Measurements from ENCODE around the gene BMP6. TPM values are rescaled to one million over a fixed set of nuclear protein-coding genes. Genes with fewer than 3 reads are reported as not detected.
A peak's percentile ranks its signal among the peaks of the same experiment; 100 is the strongest.

Gene BMP6
- total RNA-seq, 1 experiment from 2014 or later: 0.28 TPM

DNA sequence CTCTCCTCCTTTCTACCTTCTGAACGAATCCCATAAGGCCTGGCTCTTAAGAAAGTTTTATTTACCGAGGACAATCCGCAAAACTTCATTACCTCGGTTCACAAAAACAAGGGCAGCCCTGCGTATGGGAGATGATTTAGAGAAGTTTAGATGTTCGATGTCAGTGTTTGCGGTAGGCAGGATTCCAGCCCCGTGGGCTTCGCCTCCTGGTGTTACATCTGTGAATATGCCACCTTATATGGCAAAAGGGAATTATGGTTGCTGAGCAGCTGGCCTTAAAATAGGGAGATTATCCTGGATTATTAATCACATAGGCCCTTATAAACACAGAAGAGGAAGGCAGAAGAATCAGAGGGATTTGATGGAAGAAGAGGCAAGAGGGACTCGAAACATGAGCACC is 21.1 kb downstream of the BMP6 start:
- no peaks in the 10 kb centered on the region for H3K79me1 ChIP-seq (ENCODE audit: insufficient read depth, low read depth, low read length, poor library complexity, severe bottlenecking)
- H3K9me3 Mint-ChIP-seq: no peaks in the 10 kb centered on the region
- WGBS (ENCODE audit: extremely low coverage, insufficient read length, low lambda C conversion rate): no CpG with 5 or more reads among the region's 10 CpGs
- H3K79me2 ChIP-seq (ENCODE audit: insufficient read depth, low read length): no peaks in the 10 kb centered on the region
- no peaks in the 10 kb centered on the region for H3K23me2 ChIP-seq (ENCODE audit: insufficient read length, low read depth, low read length, poor library complexity, severe bottlenecking)
- H4K8ac ChIP-seq (replicated peaks; ENCODE audit: insufficient read length, low read depth, low read length): no peak overlapping the region
- no peak overlapping the region for H2BK12ac ChIP-seq (ENCODE audit: insufficient read length, low read depth, low read length)
- no peaks in the 10 kb centered on the region for H4K20me1 ChIP-seq (ENCODE audit: control insufficient read depth, insufficient read depth, insufficient read length)
- no peak overlapping the region for H3K56ac ChIP-seq (ENCODE audit: insufficient read length, low read depth, low read length)
- TF ChIP-seq, protein P1, sequence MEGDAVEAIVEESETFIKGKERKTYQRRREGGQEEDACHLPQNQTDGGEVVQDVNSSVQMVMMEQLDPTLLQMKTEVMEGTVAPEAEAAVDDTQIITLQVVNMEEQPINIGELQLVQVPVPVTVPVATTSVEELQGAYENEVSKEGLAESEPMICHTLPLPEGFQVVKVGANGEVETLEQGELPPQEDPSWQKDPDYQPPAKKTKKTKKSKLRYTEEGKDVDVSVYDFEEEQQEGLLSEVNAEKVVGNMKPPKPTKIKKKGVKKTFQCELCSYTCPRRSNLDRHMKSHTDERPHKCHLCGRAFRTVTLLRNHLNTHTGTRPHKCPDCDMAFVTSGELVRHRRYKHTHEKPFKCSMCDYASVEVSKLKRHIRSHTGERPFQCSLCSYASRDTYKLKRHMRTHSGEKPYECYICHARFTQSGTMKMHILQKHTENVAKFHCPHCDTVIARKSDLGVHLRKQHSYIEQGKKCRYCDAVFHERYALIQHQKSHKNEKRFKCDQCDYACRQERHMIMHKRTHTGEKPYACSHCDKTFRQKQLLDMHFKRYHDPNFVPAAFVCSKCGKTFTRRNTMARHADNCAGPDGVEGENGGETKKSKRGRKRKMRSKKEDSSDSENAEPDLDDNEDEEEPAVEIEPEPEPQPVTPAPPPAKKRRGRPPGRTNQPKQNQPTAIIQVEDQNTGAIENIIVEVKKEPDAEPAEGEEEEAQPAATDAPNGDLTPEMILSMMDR (conservative IDR thresholded peaks at IDR 0.05): peak; percentile 24; the same call in 1 of the 3 replicates
- H3K4me1 ChIP-seq (ENCODE audit: insufficient read depth, low read length): no peaks in the 10 kb centered on the region
- H3T11ph ChIP-seq (ENCODE audit: low read length): no peak overlapping the region
- DNase-seq: no peak
- H2BK20ac ChIP-seq (ENCODE audit: low read depth, low read length, poor library complexity, severe bottlenecking): no peak overlapping the region
- no peak overlapping the region for H2AFZ ChIP-seq (ENCODE audit: low read length)
- H3K4me1 Mint-ChIP-seq: peaks cover 14% of the 10 kb centered on the region in 2 experiments
- no peaks in the 10 kb centered on the region for H3K27me3 ChIP-seq (ENCODE audit: insufficient read depth, low read length)
- no peak overlapping the region for H3K4ac ChIP-seq (ENCODE audit: low read depth, low read length)
- H2BK15ac ChIP-seq (ENCODE audit: low read depth, low read length): no peak overlapping the region
- no peak overlapping the region for H3K4me2 ChIP-seq (ENCODE audit: insufficient read depth, insufficient read length, low read length)
- H2AK5ac ChIP-seq (ENCODE audit: insufficient read length, low read length): no peak overlapping the region
- no peak overlapping the region for H2BK120ac ChIP-seq (ENCODE audit: low read depth, low read length, poor library complexity, severe bottlenecking)
- H2BK5ac ChIP-seq (ENCODE audit: insufficient read length, low read length): no peak overlapping the region
- H3K9me3 ChIP-seq (ENCODE audit: control insufficient read depth, low read depth, low read length): no peaks in the 10 kb centered on the region
- H3K18ac ChIP-seq (ENCODE audit: insufficient read length, low read depth, low read length): no peak overlapping the region
- H3K9ac ChIP-seq (ENCODE audit: extremely low read depth, insufficient read length, low read length): no peak overlapping the region
- H3K14ac ChIP-seq (ENCODE audit: insufficient read depth, low read length): no peak overlapping the region
- H3K23ac ChIP-seq (ENCODE audit: insufficient read length, low read depth, low read length): no peak overlapping the region
- no peak overlapping the region for H4K5ac ChIP-seq (ENCODE audit: insufficient read length, low read depth, low read length)
- no peak overlapping the region for H3K4me3 Mint-ChIP-seq
- no peak overlapping the region for H3K27ac ChIP-seq (ENCODE audit: insufficient read length, low read depth, low read length)
- H4K91ac ChIP-seq (ENCODE audit: insufficient read length, low read depth, low read length): no peak overlapping the region
- no peaks in the 10 kb centered on the region for H3K36me3 Mint-ChIP-seq (ENCODE audit: insufficient read depth in 1 of 3, low read depth in 3 of 3)
- H3K27me3 Mint-ChIP-seq (ENCODE audit: low read depth): peaks cover 7% of the 10 kb centered on the region
- H3K27ac Mint-ChIP-seq: no peak overlapping the region; a peak in 1 of 7 replicates
